ENCODE measurements around the gene MYH15. TPM values are rescaled to one million over a fixed set of nuclear protein-coding genes. Genes with fewer than 3 reads are reported as not detected.

Gene MYH15
- polyA plus RNA-seq = 0.74 and 1.3 TPM in 2 replicates

DNA sequence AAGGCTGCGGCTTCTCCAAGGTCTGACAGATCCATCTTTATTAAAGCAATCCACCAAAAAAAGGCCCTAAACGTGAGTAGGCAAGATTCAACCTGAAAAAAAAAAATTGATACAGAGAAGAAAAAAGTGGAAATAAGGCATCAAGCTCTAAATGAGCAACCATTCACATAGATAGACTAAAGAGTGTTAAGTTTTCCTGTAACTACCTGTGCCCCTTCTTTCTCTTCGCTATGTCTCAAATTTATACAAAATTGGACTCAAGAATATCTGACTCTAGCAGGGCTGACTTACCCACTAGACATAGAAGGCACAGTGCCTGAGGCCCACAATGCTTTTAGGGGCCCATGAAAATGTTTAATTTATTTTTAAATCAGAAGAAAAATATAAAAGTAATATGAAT, at the start of gene MYH15:
TSS of gene MYH15 (minus strand) at position 101 of the 400 bp plus-strand sequence. CDS start at position 35, 66 bp downstream.

Other genes with a start within 250 kb of the MYH15 start
- gene HHLA2, start 214.0 kb downstream of the MYH15 start, polyA plus RNA-seq = 0.90 TPM in 1 of 2 replicates, not detected in the other
- 2.1 and 5.3 TPM in 2 replicates for gene CIP2A, start 78.8 kb upstream of the MYH15 start, polyA plus RNA-seq
- gene DZIP3, start 79.1 kb upstream of the MYH15 start, polyA plus RNA-seq = 40.6 and 51.6 TPM in 2 replicates
- gene RETNLB, start 246.8 kb upstream of the MYH15 start, polyA plus RNA-seq = not detected in 2 replicates